ENCODE measurements around the gene SRSF11. TPM values are rescaled to one million over a fixed set of nuclear protein-coding genes. Genes with fewer than 3 reads are reported as not detected.

Gene SRSF11
- polyA plus RNA-seq, 3 donors, result 60.0 to 189 (median 66.5) TPM

- DNase-seq, result no peak
- no peak overlapping the region for H3K27ac Mint-ChIP-seq
- intact Hi-C loops (cut with micrococcal nuclease), result no loop called here
- H3K27me3 Mint-ChIP-seq (ENCODE audit: low read depth in 3 of 3), result peaks cover 0 to 2% (median 0%) of the 10 kb centered on the region in 3 donors
- peaks cover 99% of the 10 kb centered on the region for H3K79me2 ChIP-seq (ENCODE audit: insufficient read depth, low read length)
- WGBS (ENCODE audit: insufficient coverage), result no CpG with 5 or more reads among the region's 1 CpG
- no peak overlapping the region for H3K4me3 Mint-ChIP-seq
- H3K36me3 Mint-ChIP-seq, result peaks cover 17 to 44% of the 10 kb centered on the region in 2 donors
- no peak for TF ChIP-seq CTCF (IDR thresholded peaks at IDR 0.05)
- peaks cover 42% of the 10 kb centered on the region for H4K20me1 ChIP-seq (ENCODE audit: insufficient read depth, low read length)
- H3K4me1 ChIP-seq (ENCODE audit: control insufficient read depth in 1 of 2, insufficient read depth in 2 of 2, low read length in 2 of 2), result peaks cover 9 to 20% of the 10 kb centered on the region in 2 donors
- no peaks in the 10 kb centered on the region for H3K9me3 ChIP-seq (replicated peaks in 1 of 2; ENCODE audit: control insufficient read depth in 1 of 2, insufficient read depth in 1 of 2, low read length in 2 of 2)
- no peak overlapping the region for H3K9ac ChIP-seq (ENCODE audit: insufficient read depth, low read length, poor library complexity, severe bottlenecking)
- no peak overlapping the region for H2AFZ ChIP-seq (ENCODE audit: insufficient read depth, low read depth, low read length, poor library complexity, severe bottlenecking)
- H3K27ac ChIP-seq (ENCODE audit: low read depth in 1 of 2, low read length in 2 of 2), result no peak overlapping the region
- no peaks in the 10 kb centered on the region for H3K9me3 Mint-ChIP-seq
- H3K4me3 ChIP-seq (replicated peaks in 1 of 3; ENCODE audit: low read depth in 2 of 3, low read length in 3 of 3), result no peak overlapping the region
- H3K27me3 ChIP-seq (ENCODE audit: control insufficient read depth in 2 of 2, insufficient read depth in 2 of 2, low read length in 2 of 2), result no peaks in the 10 kb centered on the region
- H3K4me1 Mint-ChIP-seq, result peaks cover 19% of the 10 kb centered on the region
- H3K4me2 ChIP-seq (replicated peaks; ENCODE audit: extremely low read depth, low read length, poor library complexity, severe bottlenecking), result no peak overlapping the region
- H3K36me3 ChIP-seq (replicated peaks in 1 of 2; ENCODE audit: control insufficient read depth in 1 of 2, insufficient read depth in 2 of 2, low read length in 2 of 2), result peaks cover 0 to 40% of the 10 kb centered on the region in 2 donors
Measured at GRCh38 chr1:70210820-70211219, 10.4 kb upstream of the SRSF11 start.

GRCh38 chr1:70211541-70211940 is 9.6 kb upstream of the SRSF11 start:
- Mint-ChIP-seq H3K9me3 (no peaks in the 10 kb centered on the region), H3K27ac (peak overlapping the region in 1 of 7 donors; percentile 15), H3K27me3 (ENCODE audit: low read depth in 3 of 3) (peaks cover 0 to 2% (median 0%) of the 10 kb centered on the region in 3 donors), H3K4me3 (no peak overlapping the region), H3K4me1 (peaks cover 14% of the 10 kb centered on the region), H3K36me3 (peaks cover 22 to 50% of the 10 kb centered on the region in 2 donors)
- no peak overlapping the region for H2AFZ ChIP-seq (ENCODE audit: insufficient read depth, low read depth, low read length, poor library complexity, severe bottlenecking)
- no peak overlapping the region for H3K4me3 ChIP-seq (replicated peaks in 1 of 3; ENCODE audit: low read depth in 2 of 3, low read length in 3 of 3)
- TF ChIP-seq CTCF (IDR thresholded peaks at IDR 0.05), result no peak
- H3K9ac ChIP-seq (ENCODE audit: insufficient read depth, low read length, poor library complexity, severe bottlenecking), result no peak overlapping the region
- no peak overlapping the region for H3K4me2 ChIP-seq (replicated peaks; ENCODE audit: extremely low read depth, low read length, poor library complexity, severe bottlenecking)
- H3K79me2 ChIP-seq (ENCODE audit: insufficient read depth, low read length), result peaks cover 99% of the 10 kb centered on the region
- no peak overlapping the region for H3K27ac ChIP-seq (ENCODE audit: low read depth in 1 of 2, low read length in 2 of 2)
- H3K4me1 ChIP-seq (ENCODE audit: control insufficient read depth in 1 of 2, insufficient read depth in 2 of 2, low read length in 2 of 2), result peaks cover 6 to 14% of the 10 kb centered on the region in 2 donors
- no peaks in the 10 kb centered on the region for H3K27me3 ChIP-seq (ENCODE audit: control insufficient read depth in 2 of 2, insufficient read depth in 2 of 2, low read length in 2 of 2)
- DNase-seq, result no peak
- no peaks in the 10 kb centered on the region for H3K9me3 ChIP-seq (replicated peaks in 1 of 2; ENCODE audit: control insufficient read depth in 1 of 2, insufficient read depth in 1 of 2, low read length in 2 of 2)
- peaks cover 44% of the 10 kb centered on the region for H4K20me1 ChIP-seq (ENCODE audit: insufficient read depth, low read length)
- H3K36me3 ChIP-seq (replicated peaks in 1 of 2; ENCODE audit: control insufficient read depth in 1 of 2, insufficient read depth in 2 of 2, low read length in 2 of 2), result peaks cover 0 to 47% of the 10 kb centered on the region in 2 donors
- intact Hi-C loops (cut with micrococcal nuclease), result no loop called here

All from CD14-positive monocyte (primary cell).